HepG2 (cell line): ENCODE data around the gene MAPK4. TPM values are rescaled to one million over a fixed set of nuclear protein-coding genes. Genes with fewer than 3 reads are reported as not detected.

Experiments used
- ATAC-seq: fragments of 200-7000 bp; cut with Tn5 transposase; 3 replicates; pipeline ENCODE4 v1.9.1; 2020; ENCODE audit warnings: mild to moderate bottlenecking, moderate library complexity
- BruUV-seq: library from RNA; stranded (reverse); fragments of 400-500 nt; replicated peaks from 2 replicates; lab custom pipeline; 2021; lab: Mats Ljungman, UMichigan
- CTCF ChIA-PET: fragments of 300-600 bp; formaldehyde crosslinking; extraction: SDS; loops from one replicate; lab custom pipeline; 2021; ENCODE audit warnings: low total read pairs, inconsistent platforms, low intra/inter-chr PET ratio; lab: Yijun Ruan, JAX
- POLR2A ChIA-PET: fragments of 350-600 bp; sonication (Branson Sonifier 250); formaldehyde crosslinking; loops from one replicate; lab custom pipeline; 2020; ENCODE audit warnings: antibody characterized with exemption, inconsistent platforms; lab: Yijun Ruan, JAX
- DNase-seq: peaks from one replicate; pipeline ENCODE4 v3.0.0-alpha.2; 2015; ENCODE audit warnings: low spot score
- FAIRE-seq: peaks from 3 replicates; lab custom pipeline; 2011; peaks lifted over from hg19 to GRCh38; lab: Jason Lieb, UNC
- H2AFZ ChIP-seq: one replicate; pipeline ENCODE4 v1.6.1; 2011; ENCODE audit warnings: low read length, inconsistent platforms
- H3K27ac ChIP-seq: fragments of 300-600 bp; 3 replicates; pipeline ENCODE4 v1.8.0; 2011; ENCODE audit warnings: mixed run types, mild to moderate bottlenecking, mixed read lengths, low read length, inconsistent platforms; ENCODE audit not compliant: insufficient read depth; ENCODE audit errors: extremely low read length
- H3K27me3 ChIP-seq, 2 experiments: fragments of 200-600 bp in 1 of 2; 2 replicates in 1 of 2; 3 replicates in 1 of 2; pipeline versions ENCODE4 v1.6.0 to v1.8.0; 2011; ENCODE audit warnings: low read length in 2 of 2, mild to moderate bottlenecking in 2 of 2, moderate library complexity in 2 of 2, inconsistent platforms in 1 of 2; ENCODE audit not compliant: insufficient read depth in 2 of 2, control insufficient read depth in 1 of 2
- H3K36me3 ChIP-seq, 2 experiments: fragments of 200-600 bp in 1 of 2; replicated peaks in 1 of 2; 2 replicates in 1 of 2; 3 replicates in 1 of 2; pipeline versions ENCODE4 v1.5.1 to v1.8.0; 2011; ENCODE audit warnings: low read length in 2 of 2, inconsistent platforms in 1 of 2; ENCODE audit not compliant: insufficient read depth in 2 of 2, control insufficient read depth in 1 of 2
- H3K4me1 ChIP-seq: 2 replicates; pipeline ENCODE4 v1.5.1; 2012; ENCODE audit warnings: low read length, inconsistent platforms; ENCODE audit not compliant: insufficient read depth
- H3K4me2 ChIP-seq: 2 replicates; pipeline ENCODE4 v1.6.0; 2011; ENCODE audit warnings: low read depth, low read length, inconsistent platforms
- H3K4me3 ChIP-seq, 3 experiments: fragments of 200-600 bp in 1 of 3; sonication (generic), shearing (Covaris generic) in 1 of 3; replicated peaks in 1 of 3; 2 replicates each; pipeline ENCODE4 v1.5.1; 2011 to 2016; ENCODE audit warnings: low read length in 3 of 3, inconsistent platforms in 2 of 3, low read depth in 2 of 3, mild to moderate bottlenecking in 2 of 3, control low read depth in 1 of 3, mixed read lengths in 1 of 3; ENCODE audit not compliant: insufficient read depth in 1 of 3
- H3K79me2 ChIP-seq: one replicate; pipeline ENCODE4 v1.6.1; 2011; ENCODE audit warnings: low read length, inconsistent platforms; ENCODE audit not compliant: insufficient read depth
- H3K9ac ChIP-seq: 2 replicates; pipeline ENCODE4 v1.6.0; 2011; ENCODE audit warnings: mild to moderate bottlenecking, low read depth, low read length, inconsistent platforms; ENCODE audit not compliant: insufficient read depth
- H3K9me3 ChIP-seq: 2 replicates; pipeline ENCODE4 v1.5.1; 2012; ENCODE audit warnings: mild to moderate bottlenecking, low read length
- H4K20me1 ChIP-seq: 2 replicates; pipeline ENCODE4 v1.6.0; 2011; ENCODE audit warnings: inconsistent platforms, mild to moderate bottlenecking, low read length, moderate library complexity; ENCODE audit not compliant: insufficient read depth
- GTF3A ChIP-seq: sonication (generic); formaldehyde crosslinking; conservative IDR thresholded peaks from 2 replicates; pipeline ENCODE4 v1.4.0; 2020; ENCODE audit warnings: mild to moderate bottlenecking, missing genetic modification reagents
- MBD4 ChIP-seq: IDR thresholded peaks from 2 replicates; pipeline ENCODE4 v1.6.1; 2012; ENCODE audit warnings: low read length, inconsistent platforms, borderline replicate concordance
- PPARG ChIP-seq: conservative IDR thresholded peaks from 2 replicates; pipeline ENCODE4 v1.6.1; 2016; ENCODE audit warnings: missing biosample characterization, missing genetic modification reagents
- SALL1 ChIP-seq: sonication (generic); formaldehyde crosslinking; IDR thresholded peaks from 2 replicates; pipeline ENCODE4 v1.8.0; 2022; ENCODE audit warnings: mild to moderate bottlenecking, missing genetic modification reagents
- SRSF1 ChIP-seq: fragments of 200-400 bp; formaldehyde crosslinking; optimal IDR thresholded peaks from 2 replicates; pipeline ENCODE3; 2017; ENCODE audit warnings: mild to moderate bottlenecking, low read depth, low read length, moderate library complexity
- ZIK1 ChIP-seq: sonication (generic); formaldehyde crosslinking; IDR thresholded peaks from 2 replicates; pipeline ENCODE4 v1.5.0; 2020; ENCODE audit warnings: mild to moderate bottlenecking, low read depth, missing genetic modification reagents, borderline replicate concordance
- ZNF205 ChIP-seq: IDR thresholded peaks from 2 replicates; pipeline ENCODE4 v1.6.1; 2018; ENCODE audit warnings: missing biosample characterization, missing genetic modification reagents
- ZNF44 ChIP-seq: sonication (generic); formaldehyde crosslinking; IDR thresholded peaks from 2 replicates; pipeline ENCODE4 v1.5.1; 2020; ENCODE audit warnings: mild to moderate bottlenecking, missing genetic modification reagents
- ZNF460 ChIP-seq: sonication (generic); formaldehyde crosslinking; IDR thresholded peaks from 2 replicates; pipeline ENCODE4 v1.5.1; 2020; ENCODE audit warnings: missing genetic modification reagents, mild to moderate bottlenecking, borderline replicate concordance
- WGBS: methylation state at CpG from one replicate; pipeline ENCODE4 v1.1.6; 2017; ENCODE audit warnings: low lambda C conversion rate; 5-methylcytosine and 5-hydroxymethylcytosine counted together
- in situ Hi-C: cut with HindIII; loops from 2 replicates; pipeline ENCODE4 v1.10.0; 2017; ENCODE audit warnings: low pct_unique_long_range_greater_than_20kb; ENCODE audit not compliant: extremely low pct_ligation_motif_present
- intact Hi-C: fragments of 100-400 bp; cut with micrococcal nuclease; formaldehyde crosslinking; loops from one replicate; pipeline ENCODE4 v1.10.0; 2022; ENCODE audit not compliant: unreplicated experiment
- polyA plus RNA-seq, 8 experiments: library from polyadenylated mRNA; depleted of rRNA in 3 of 8; stranded (reverse) in 7 of 8; unstranded in 1 of 8; fragments of >200 nt; fragmentation: Illumina TruSeq in 4 of 8; extraction: Trizol in 4 of 8; gene quantifications; 2 replicates each; pipeline versions ENCODE4 v1.2.1 to v1.2.3, GENCODE V29; 2011 to 2016; ENCODE audit warnings: low read depth in 4 of 8, missing spikeins in 1 of 8, mixed read lengths in 1 of 8; ENCODE audit not compliant: insufficient read depth in 1 of 8
- total RNA-seq, 5 experiments: library from RNA; depleted of rRNA; stranded (reverse); fragments of >200 nt; fragmentation: Illumina TruSeq; extraction: Trizol; gene quantifications; 2 replicates each; pipeline ENCODE4 v1.2.3, GENCODE V29; 2016; ENCODE audit warnings: low read depth in 1 of 5

Gene MAPK4
- total and polyA plus RNA-seq, 2 of the 13 experiments (the other 11 are each of a cell fraction or from before 2014, with no cell fraction given), result not detected

GRCh38 chr18:50749945-50750344 lies 190.1 kb downstream of the MAPK4 start:
- Histone ChIP-seq H4K20me1 (no peaks in the 10 kb centered on the region), H3K4me3 (no peak overlapping the region), H3K4me2 (no peak overlapping the region), H3K9me3 (no peaks in the 10 kb centered on the region), H3K9ac (no peak overlapping the region), H2AFZ (no peak overlapping the region), H3K27me3 (peaks cover 2 to 21% of the 10 kb centered on the region in 2 experiments; a peak in 2 of 5 replicates), H3K79me2 (no peaks in the 10 kb centered on the region), H3K36me3 (no peaks in the 10 kb centered on the region), H3K27ac (no peak overlapping the region), H3K4me1 (no peaks in the 10 kb centered on the region)
- ATAC-seq, result no peak
- WGBS, result 11% methylated on average over 4 of the region's 4 CpGs
- no peak for DNase-seq
- FAIRE-seq, result no peak
- CTCF ChIA-PET, result no interaction called here
- intact Hi-C loops (no loop called here), in situ Hi-C loops (no loop called here)
- BruUV-seq, result no TSS peak
- POLR2A ChIA-PET, result no interaction called here
- TF ChIP-seq MBD4, result no peak
- TF ChIP-seq PPARG (CRISPR knock-in tag), result no peak
- no peak for TF ChIP-seq SRSF1
- no peak for TF ChIP-seq ZNF44 (CRISPR knock-in tag)
- TF ChIP-seq ZIK1, result no peak
- TF ChIP-seq GTF3A (CRISPR knock-in tag), result no peak

- TF ChIP-seq ZNF460 (CRISPR knock-in tag), result no peak
- TF ChIP-seq ZNF205 (CRISPR knock-in tag), result no peak
- no peak for TF ChIP-seq SALL1 (CRISPR knock-in tag)
- in situ Hi-C loops, result no loop called here
- POLR2A ChIA-PET, result no interaction called here
- Histone ChIP-seq H4K20me1 (no peaks in the 10 kb centered on the region), H3K4me2 (no peak overlapping the region), H3K9ac (no peak overlapping the region), H3K4me3 (no peak overlapping the region), H3K79me2 (no peaks in the 10 kb centered on the region), H3K27me3 (peaks cover 2 to 21% of the 10 kb centered on the region in 2 experiments; a peak in 2 of 5 replicates), H3K36me3 (no peaks in the 10 kb centered on the region), H3K4me1 (no peaks in the 10 kb centered on the region), H3K27ac (no peak overlapping the region), H3K9me3 (no peaks in the 10 kb centered on the region), H2AFZ (no peak overlapping the region)
- no peak for FAIRE-seq
- intact Hi-C loops, result no loop called here
- CTCF ChIA-PET, result no interaction called here
- DNase-seq, result no peak
- no peak for ATAC-seq
- 0% methylated on average over 1 of the region's 2 CpGs for WGBS
- no TSS peak for BruUV-seq
Observed at GRCh38 chr18:50750546-50750945, 190.7 kb downstream of the MAPK4 start.
